ENCODE data around the gene LRRTM2.
A peak's percentile ranks its signal among the peaks of the same experiment; 100 is the strongest.
"Not testable (repeated sequence)": the region's sequence is repeated elsewhere in the genome, so short reads cannot be mapped to it uniquely, and the experiment has no call there.

Gene LRRTM2, protein sequence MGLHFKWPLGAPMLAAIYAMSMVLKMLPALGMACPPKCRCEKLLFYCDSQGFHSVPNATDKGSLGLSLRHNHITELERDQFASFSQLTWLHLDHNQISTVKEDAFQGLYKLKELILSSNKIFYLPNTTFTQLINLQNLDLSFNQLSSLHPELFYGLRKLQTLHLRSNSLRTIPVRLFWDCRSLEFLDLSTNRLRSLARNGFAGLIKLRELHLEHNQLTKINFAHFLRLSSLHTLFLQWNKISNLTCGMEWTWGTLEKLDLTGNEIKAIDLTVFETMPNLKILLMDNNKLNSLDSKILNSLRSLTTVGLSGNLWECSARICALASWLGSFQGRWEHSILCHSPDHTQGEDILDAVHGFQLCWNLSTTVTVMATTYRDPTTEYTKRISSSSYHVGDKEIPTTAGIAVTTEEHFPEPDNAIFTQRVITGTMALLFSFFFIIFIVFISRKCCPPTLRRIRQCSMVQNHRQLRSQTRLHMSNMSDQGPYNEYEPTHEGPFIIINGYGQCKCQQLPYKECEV

DNA sequence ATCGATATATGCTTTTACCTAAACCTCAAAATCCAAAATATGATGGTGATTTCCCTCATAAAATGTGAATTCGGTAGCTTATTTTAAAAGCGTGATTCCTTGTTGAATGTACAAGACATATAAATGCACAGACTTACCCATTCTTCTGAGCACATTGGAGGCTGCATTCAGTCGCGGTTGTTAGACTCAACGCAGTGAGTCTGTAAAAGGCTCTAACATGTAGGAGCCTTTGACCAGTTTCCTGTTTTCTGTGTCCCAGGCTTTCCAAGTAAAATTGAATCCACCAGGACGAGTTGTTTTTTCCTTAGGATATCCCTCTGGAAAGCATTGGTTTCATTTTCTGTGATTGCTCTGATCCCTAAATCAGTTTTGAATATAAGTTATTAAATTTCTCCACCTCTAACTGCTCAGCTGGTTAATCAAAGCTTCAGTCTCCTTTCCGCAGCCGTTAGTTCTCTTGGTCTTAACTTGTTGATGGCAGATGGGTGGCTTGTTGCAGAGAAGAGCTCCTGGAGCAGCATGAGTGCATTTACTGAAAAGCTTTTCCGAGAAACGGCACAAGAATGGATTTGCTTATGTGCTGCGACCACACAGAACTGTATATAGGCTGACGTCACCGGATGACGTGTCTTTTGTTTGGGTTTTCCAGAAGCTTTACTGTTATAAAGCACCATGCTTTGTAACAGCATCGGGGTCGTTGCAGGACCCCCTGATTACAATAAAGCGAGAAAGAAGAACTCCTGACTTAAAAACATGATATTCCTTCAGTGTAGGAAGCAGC lies at the start of gene LRRTM2:
TSS of gene LRRTM2 (minus strand) at position 565 of the 781 bp plus-strand sequence. CDS start at position 141, 424 bp downstream.
- peak; percentile 62 for DNase-seq (ENCODE audit: low spot score)

DNA sequence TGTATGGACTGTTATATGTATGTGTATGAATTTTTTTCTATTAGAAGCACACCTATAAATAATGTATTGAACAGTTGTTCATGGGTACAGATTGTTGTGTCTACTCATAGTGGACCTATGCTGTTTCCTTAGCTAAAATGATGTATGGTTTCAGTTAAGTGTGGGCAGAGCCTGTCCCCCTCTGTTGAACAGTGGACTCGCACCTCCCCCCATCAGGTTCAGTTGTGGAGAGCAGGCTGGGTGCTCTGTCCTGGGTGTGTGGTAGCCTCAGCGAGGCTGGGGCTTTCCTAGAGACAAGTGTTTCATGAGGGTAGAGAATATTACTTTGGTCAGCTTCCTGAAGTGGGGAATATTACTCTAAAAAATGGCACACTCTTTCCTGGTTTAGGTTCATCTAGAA lies 47.4 kb upstream of the LRRTM2 start:
- no peak for DNase-seq (ENCODE audit: low spot score)

GRCh38 chr5:138921362-138921761 lies 46.2 kb upstream of the LRRTM2 start:
- not testable (repeated sequence) for DNase-seq (ENCODE audit: low spot score)

DNA sequence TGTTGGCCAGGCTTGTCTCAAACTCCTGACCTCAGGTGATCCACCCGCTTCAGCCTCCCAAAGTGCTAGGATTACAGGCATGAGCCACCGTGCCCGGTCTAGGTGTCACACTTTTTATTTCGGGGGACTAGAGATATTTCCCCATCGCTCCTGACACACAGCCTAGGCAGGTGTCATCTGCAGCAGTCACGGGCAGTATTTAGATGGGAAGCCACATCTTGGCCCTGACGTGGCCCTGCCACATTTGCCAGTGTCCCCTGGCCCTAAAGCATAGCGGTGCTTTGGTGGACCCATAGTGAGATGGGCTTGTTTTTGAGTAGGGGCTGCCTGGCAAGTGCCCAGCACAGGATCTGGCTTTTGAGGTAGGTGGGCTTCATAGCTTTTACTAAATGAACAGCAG lies 45.0 kb upstream of the LRRTM2 start:
- no peak for DNase-seq (ENCODE audit: low spot score)

DNA sequence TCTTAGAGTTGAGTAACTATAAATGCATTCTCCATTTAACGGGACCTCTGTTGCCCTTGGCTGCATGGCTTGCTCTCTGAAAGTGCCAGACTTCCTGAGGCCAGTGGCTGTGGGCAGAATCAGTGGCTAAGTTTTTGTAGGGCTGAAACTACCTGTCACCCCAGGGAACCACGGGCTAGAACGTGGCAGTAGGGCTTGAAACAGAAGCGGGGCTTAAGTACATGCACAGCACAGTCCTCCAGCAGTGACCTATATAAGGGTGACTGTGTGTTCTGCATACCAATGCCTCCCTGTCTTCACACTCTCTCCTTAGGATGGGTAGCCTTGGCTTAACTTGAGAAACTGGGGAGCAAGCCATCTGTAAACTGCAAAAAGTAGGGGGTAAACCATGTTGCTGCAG lies 43.6 kb upstream of the LRRTM2 start:
- DNase-seq (ENCODE audit: low spot score), result no peak

DNA sequence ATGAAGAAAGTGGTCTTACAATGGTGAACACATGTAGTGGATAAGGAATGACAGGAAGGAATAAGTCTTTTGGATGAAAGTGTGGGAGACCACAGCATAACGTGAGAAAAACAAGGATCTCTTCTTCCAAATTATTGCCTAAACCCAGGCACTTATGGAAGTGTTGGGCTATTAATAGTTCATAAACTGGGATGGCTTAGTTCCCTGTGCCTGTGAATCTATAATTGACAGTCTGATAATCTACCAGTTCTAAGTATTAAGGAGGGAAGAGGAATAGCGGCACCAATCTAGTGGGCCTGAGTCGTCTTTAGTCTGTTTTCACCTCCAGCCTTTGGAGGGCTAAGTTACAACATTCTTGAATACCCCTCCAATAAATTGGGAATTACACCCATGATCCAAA lies 39.2 kb upstream of the LRRTM2 start:
- DNase-seq (ENCODE audit: low spot score), result no peak

DNA sequence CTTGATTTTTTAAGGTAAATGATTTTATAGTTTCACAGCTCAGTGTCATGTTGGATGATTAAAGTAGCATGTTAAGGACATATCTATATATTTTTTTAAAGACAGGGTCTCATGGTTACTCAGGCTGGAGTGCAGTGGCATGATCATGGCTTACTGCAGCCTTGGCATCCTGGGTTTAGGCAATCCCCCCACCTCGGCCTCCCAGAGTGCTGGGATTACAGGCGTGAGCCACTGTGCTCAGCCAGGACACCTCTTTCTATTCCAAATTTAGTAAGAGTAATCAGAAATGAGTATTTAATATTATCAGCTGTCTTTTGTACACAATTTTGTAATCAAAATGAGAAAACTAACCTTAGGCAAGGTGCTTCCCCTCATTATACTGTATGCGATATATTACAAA lies 38.6 kb upstream of the LRRTM2 start:
- no peak for DNase-seq (ENCODE audit: low spot score)

DNA sequence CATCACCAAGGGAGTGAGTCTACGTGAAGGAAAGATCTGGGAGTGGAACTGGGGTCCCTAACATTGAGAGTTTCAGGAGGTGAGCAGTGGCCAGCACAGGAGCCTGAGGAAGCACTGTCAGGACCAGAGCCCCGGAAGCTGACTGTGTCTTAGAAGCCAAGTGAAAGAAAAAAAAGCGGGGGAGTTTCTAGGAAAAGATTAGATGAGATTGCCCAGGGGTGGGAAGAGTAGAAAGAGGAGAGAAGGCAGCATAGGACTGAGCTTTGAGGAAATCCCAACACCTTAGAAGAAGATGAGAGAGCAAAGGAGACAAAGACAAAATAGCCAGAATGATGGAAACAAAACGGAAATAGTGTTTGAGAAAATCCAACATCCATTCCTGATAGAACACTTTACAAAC lies 37.0 kb upstream of the LRRTM2 start:
- DNase-seq (ENCODE audit: low spot score), result no peak

DNA sequence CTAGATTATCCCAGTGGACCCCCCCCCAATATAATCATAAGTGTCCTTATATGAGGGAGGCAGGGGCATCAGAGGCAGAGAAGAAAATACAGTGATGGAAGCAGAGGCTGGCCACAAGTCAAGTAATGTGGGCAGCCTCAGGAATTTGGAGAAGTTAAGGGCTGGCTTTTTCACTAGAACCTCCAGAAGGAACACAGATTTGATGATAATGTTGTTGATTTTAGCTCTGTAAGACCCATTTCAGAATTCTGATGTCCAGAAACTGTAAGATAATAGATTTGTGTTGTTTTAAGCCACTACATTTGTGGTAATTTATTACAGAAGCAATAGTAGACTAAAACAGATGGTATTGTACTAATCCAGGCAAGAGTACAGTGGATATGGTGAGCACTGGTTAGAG lies 36.3 kb upstream of the LRRTM2 start:
- peak; percentile 15 for DNase-seq (ENCODE audit: low spot score)

- no peak for DNase-seq (ENCODE audit: low spot score)
Observed at GRCh38 chr5:138910546-138911185, 35.5 kb upstream of the LRRTM2 start.

- DNase-seq (ENCODE audit: low spot score), result no peak
Observed at GRCh38 chr5:138909734-138910133, 34.6 kb upstream of the LRRTM2 start.

DNA sequence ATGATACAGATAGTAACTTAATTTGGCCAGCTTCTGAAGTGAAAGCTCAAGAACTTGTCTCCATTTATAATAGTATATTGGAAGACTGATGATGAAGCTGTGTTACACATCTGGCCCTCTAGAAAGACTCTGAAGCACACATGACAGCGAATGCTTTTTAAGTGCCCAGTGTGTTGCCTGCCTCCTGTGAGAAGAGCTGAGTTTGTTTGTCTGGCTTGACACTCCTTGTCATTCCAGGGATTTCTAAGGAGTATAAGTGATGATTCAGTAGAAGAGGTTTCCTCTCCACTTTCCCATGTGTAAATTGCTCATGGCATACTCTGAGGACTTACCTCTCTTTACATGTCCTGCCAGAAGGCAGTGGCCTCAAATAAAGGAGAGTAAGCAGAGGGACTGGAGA lies 30.4 kb upstream of the LRRTM2 start:
- peak; percentile 40 for DNase-seq (ENCODE audit: low spot score)

GRCh38 chr5:138903130-138903775 lies 28.1 kb upstream of the LRRTM2 start:
- DNase-seq (ENCODE audit: low spot score), result no peak

DNA sequence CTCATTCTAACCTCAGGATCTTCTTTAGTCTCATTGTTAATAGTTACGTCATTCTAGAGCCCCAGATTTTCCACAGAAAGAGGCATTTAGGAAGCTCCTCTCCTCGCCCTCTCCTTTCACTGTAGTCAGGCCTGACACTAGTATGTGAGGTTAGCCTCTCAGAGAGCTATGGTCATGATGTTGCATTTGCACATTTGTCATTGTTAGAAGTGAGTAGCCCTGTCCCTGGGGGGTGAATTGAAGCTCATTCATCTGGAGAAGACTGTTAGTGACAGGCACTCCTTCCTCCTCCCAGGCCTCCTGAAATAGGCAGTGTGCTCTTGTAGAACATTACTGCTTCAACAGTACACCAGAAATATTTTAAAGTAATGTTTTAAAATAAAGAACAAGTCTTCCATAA lies 26.6 kb upstream of the LRRTM2 start:
- DNase-seq (ENCODE audit: low spot score), result no peak

GRCh38 chr5:138900281-138900965 lies 25.3 kb upstream of the LRRTM2 start:
- no peak for DNase-seq (ENCODE audit: low spot score)

GRCh38 chr5:138898742-138899141 lies 23.6 kb upstream of the LRRTM2 start:
- DNase-seq (ENCODE audit: low spot score), result no peak

DNA sequence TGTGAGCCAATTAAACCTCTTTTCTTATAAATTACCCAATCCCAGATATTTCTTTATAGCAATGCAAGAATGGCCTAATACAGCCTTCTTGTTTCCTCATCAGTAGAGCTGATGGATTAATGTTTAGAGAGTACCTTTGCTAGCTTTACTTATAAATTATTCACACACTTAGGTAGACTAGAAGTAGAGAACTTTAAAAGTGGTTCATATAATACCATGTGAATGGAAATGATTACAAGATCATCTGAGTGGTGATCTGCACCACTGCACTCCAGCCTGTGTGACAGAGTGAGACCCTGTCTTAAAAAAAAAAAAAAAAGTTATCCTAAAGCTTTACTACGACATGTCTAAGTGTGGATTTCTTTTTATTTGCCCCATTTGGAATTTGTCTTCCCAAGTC lies 23.2 kb upstream of the LRRTM2 start:
- no peak for DNase-seq (ENCODE audit: low spot score)

DNA sequence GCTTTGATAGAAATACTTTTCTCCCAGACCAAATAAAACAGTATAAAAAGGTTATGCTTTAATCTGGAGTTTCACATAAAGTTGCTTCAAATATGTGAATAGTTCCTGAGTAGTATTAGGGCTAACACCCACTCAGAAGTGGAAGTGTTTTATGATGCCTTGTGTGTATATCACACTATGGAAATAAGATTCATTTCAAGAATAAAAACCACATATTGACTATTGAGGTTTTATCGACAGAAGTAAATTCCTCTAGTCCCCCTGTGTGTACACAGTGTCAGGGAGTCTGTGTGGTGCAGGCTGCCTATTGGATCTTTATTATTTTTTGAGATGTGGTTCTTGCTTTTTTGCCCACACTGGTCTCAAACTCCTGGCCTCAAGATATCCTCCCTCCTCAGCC lies 20.8 kb upstream of the LRRTM2 start:
- DNase-seq (ENCODE audit: low spot score), result no peak

GRCh38 chr5:138890644-138891043 lies 15.5 kb upstream of the LRRTM2 start:
- DNase-seq (ENCODE audit: low spot score), result no peak

DNA sequence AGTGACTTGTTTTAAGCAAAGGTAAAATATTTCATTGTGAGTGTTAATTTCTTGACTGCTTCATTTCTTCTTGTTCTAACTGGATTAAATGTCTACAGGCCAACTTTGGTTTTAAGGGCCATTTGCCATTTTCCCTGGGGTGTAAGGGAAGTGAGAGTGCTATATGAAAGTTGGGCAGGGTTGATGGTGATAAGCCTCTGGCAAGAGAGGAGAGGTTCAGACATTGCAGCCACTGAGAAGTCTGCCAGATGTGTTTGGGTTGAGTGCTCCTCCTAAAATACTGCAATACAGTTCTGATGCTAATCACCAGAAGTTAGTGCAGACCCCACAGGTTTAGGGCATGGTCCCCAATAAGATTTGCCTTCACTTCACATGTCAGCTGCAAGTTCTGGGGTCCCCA lies 14.9 kb upstream of the LRRTM2 start:
- no peak for DNase-seq (ENCODE audit: low spot score)

- no peak for DNase-seq (ENCODE audit: low spot score)
Observed at GRCh38 chr5:138884554-138884953, 9.4 kb upstream of the LRRTM2 start.

DNA sequence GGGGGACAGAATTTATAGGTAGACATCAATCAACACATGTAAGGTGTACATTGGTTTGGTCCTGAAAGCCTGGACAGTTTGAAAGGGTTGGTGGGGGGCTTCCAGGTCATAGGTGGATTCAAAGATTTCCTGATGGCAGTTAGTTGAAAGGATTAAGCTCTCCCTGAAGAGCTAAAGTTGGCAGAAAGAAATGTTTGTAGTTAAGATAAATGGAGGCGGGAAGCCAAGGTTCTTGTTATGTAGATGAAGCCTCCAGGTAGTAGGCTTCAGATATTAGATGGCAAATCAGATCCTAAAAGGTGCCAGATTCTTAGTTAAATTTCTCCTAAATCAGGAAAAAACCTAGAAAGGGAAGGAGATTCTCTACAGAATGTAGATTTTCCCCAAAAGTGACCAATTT lies 9.0 kb upstream of the LRRTM2 start:
- no peak for DNase-seq (ENCODE audit: low spot score)

Data from AG08395 (cell line).